GM19239 (cell line): Measurements from ENCODE around the gene HMCES.
A peak's percentile ranks its signal among the peaks of the same experiment; 100 is the strongest.

Experiments
- DNase-seq: peaks from one replicate; pipeline ENCODE4 v3.0.0; 2011; ENCODE audit warnings: low spot score; ENCODE audit not compliant: insufficient read length
- FAIRE-seq: peaks from 2 replicates; lab custom pipeline; 2011; peaks lifted over from hg19 to GRCh38; lab: Jason Lieb, UNC

Gene HMCES

DNA sequence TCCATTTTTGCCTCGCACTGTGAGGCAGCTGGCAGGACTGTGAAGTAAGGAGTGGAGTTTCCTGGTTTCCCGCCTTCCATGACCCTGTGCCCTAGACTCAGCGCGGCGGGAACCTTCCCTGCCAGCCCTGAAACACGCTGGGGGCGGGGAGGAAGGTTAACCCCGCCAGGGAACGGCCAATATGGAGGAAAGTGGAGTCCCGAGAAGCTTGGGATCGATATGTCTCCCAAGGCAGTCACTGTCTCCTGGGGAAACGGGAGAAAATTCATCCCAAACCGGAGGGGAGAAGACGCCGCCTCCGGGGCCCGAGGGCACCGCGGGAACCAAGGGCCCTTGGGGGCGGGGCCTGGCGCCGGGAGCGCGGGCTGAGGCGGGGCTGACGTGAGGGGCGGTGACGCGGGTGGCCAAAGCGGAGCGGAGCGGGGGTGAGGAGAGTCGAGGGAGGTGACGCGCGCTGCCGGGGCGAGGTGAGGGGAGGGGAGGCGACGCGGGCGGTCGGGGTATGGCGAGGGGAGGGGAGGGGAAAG is at the start of gene HMCES:
Gene HMCES, plus strand, starts transcription at position 432 of the 527 bp plus-strand sequence. CDS start 863 bp downstream, outside the sequence.
- peak; percentile 51 for DNase-seq
- no peak for FAIRE-seq

DNA sequence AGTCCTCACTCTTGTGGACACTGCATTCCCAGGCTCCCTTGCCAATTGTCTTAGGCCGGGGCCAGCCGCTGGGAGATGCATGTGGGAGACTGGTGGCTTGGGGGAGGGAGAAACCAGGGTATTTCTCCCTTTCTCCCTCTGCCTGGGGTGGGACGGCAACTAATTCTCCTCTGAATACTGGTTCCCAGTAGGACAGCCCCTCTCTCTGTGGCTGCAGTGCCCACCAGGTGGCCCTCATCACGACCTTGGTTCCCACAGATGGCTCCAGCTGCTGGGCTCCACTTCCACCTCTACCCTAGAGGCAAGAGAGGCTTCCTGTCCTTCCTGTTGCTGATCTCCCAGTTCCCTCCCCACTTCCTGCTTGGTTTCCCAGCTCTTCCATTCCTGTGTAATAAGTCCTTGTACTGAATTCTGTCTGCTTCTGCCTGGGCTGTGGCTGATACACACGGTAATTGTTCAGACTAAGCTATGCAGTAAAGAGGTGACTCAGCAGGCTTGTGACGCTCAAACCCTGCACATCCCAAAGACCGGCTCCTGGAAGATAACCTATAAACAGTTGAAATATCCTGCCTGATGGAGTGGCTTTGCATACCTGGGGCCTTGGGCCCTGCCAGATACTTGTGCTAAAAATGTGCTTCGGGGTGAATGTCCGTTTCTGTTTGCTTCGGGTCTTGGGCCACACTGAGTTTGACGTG is 49.6 kb upstream of the HMCES start:
- FAIRE-seq (no peak), DNase-seq (no peak)

DNA sequence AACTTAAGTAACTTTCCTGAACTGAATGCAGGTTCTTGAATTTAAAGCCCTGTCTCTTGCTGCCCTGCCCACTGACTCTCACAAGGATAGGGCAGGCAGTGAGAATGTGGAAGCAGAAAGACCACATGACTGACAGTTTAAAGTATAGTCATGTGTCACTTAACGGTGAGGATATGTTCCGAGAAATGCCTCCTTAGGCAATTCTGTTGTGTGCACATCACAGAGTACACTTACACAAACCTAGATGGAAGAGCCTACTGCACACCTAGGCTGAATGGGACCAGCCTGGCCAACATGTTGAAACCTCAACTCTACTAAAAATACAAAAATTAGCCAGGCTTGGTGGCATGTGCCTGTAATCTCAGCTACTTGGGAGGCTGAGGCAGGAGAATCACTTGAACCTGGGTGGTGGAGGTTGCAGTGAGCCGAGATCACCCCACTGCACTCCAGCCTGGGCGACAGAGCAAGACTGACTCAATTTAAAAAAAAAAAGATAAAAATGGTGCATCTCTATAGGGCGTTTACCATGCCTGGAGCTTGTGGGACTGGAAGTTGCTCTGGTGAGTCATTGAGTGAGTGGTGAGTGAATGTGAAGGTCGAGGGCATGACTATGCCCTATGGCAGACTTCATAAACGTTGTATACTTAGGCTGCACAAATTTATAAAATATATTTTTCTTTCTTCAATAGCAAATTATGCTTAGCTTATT is 48.2 kb upstream of the HMCES start:
- FAIRE-seq, result no peak

DNA sequence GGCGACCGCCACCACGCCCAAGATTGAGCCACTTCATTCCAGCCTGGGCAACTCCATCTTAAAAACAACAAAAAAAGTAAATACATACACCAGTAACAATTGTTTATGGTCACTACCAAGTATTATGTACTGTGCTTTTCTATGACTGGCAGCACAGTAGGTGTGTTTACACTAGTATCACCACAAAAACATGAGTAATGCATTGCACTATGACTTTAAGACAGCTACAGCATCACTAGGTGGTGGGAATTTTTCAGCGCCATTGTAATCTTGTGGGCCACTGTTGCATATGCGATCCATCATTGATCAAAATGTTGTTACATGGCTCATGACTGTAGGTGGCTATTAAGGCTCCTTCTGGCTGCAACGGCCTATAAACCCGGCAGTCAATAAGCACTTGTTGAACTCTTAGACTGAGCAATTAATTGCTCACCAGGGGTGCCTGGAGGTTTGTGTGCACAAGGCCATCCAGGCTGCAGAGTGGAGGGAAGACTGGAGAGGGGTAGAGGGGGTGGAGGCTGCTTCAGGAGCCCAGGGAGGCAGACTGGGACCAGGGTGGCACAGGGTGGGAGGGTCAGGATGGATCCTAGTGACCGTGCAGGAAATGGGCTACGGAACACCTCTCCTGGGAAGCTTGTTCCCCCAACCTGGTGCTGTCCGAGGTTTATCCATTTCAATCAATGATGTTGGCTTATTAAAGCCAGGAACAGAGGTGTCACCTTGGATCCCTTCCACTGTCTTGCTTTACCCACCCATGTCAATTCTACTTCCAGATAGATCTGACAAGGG is 47.1 kb upstream of the HMCES start:
- no peak for FAIRE-seq
- DNase-seq, result no peak

More for the DNA sequence above, 48.2 kb upstream of the HMCES start:
- DNase-seq, result no peak

DNA sequence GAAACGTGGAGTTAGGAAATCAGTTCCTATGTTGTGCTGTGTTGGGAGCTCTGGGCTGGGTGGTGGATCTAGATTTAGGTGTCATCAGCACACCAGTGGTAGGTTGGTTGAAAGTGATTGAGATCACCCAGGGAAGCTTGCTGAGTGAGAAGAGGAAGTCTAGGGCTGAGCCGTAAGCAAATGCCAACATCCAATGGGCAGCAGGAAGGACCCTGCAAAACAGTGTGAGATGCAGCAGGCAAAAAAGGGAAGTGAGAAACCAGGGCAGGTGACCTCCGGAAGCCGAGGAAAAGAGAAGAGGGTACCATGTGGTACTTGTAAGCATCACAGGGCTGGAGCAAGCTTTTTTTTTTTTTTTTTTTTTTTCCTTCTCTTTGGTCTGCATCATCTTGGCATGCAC is 45.1 kb upstream of the HMCES start:
- DNase-seq, result peak; percentile 79
- peak; percentile 57 for FAIRE-seq

- no peak for DNase-seq
- FAIRE-seq, result no peak
These were observed 44.2 kb upstream of the HMCES start for GRCh38 chr3:129234441-129234840.

DNA sequence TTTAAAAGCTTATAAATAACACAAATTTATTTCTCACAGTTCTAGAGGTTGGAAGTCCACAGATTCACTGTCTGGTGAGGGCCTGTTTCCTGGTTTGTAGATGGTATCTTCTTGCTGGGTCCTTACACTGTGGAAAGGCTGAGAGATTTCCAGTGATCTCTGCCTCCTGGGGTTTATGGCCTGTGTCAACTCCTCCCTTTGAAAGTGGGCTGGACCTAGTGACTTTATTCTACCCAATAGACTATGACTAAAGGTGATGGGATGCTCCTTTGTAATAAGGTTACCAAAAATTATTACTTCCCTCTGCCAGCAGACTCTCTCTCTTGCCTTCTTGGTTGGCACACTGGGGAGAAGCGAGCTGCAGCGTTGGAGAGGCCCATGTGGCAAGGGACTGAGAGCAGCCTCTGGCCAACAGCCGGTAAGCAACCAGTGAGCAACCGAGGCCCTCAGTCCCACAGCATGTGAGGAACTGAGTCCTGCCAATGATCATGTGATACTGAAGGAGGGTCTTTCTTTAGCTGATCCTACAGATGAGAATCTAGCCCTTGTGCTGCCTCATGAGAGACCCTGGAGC is 43.2 kb upstream of the HMCES start:
- FAIRE-seq, result no peak

GRCh38 chr3:129238945-129239705 is 39.5 kb upstream of the HMCES start:
- no peak for FAIRE-seq
- no peak for DNase-seq

More for the DNA sequence above, 43.2 kb upstream of the HMCES start:
- no peak for DNase-seq

DNA sequence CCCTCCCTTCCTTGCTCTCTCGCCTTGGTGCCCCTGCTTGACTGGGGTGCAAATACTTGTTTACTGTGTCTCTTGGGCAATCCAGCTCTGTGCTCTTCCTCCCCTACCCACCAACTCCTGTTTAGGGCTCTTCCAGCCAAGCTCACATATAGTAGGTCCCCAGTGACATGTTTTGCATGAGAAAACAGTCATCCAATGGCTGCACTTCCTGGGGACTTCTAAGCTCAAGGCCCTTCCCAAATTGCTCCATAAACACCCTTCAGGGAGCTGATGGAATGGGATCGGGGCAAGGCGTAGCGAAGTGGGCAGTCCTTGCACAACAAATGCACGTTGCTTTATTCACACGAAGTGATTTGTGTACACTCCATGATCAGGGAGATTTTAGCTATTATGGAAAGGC is 38.7 kb upstream of the HMCES start:
- DNase-seq (no peak), FAIRE-seq (no peak)

DNA sequence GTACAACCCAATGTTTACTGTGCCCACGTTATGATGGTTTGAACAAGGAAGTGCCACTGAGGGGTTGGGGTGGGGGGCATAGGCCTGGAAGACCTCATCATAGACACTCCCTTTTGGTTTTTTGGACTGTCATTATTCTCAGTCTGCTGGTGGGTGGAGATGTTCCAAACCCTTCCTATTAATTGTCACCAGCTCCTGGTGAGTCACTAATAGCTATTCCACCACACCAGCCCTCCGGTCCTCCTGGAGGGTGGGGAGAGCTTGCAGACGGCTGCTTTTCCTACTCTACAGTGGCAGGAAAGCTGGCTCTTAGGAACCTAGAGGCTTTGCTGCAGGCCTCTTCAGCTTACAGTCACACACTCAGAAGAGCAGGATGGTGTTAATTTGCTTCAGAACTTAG is 38.2 kb upstream of the HMCES start:
- FAIRE-seq (no peak), DNase-seq (no peak)

GRCh38 chr3:129245141-129245540 is 33.5 kb upstream of the HMCES start:
- DNase-seq, result no peak
- FAIRE-seq, result no peak

GRCh38 chr3:129245641-129246306 is 32.9 kb upstream of the HMCES start:
- peak; percentile 83 for DNase-seq
- FAIRE-seq, result peak; percentile 66

- no peak for FAIRE-seq
- no peak for DNase-seq
These were observed 32.0 kb upstream of the HMCES start for GRCh38 chr3:129246636-129247035.

GRCh38 chr3:129248286-129248979 is 30.2 kb upstream of the HMCES start:
- DNase-seq (no peak), FAIRE-seq (no peak)

DNA sequence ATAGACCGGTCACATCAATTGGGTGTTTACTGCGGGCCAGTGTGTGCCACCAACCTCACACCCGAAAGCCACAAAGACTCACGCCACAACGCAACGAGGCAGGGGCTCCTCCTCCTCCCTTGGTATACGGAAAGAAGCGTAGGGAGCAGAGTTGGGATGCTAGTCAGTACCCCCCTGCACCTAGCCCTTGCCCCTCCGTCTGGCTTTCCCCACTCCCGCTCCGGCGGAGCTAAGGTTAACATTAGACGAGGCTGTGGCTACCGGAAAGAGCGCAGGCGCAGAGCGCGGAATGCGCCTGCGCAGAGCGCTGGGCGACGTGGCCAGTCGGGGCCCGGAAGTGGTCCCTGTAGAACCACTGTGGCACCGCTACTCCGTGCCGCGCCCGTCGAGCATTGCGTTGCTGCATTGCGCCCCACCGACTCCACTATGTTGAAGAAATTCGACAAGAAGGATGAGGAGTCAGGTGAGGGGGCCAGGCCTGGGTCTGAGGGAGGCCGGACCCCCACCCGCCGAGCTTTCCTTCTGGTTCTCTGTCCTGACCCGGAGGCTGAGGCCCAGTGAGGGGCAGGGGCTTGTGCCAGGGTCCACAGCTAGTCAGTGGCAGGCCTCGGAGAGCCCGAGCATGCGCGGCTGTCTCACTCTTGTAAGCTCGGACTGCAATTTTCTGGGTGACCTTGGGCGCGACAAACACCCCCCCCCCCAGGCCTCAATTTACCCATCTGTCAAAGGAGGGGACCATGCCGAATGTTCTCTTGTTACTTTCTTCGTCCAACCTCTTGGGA is 29.2 kb upstream of the HMCES start, which contains the start of gene COPG1:
Gene COPG1, plus strand, starts transcription at position 323 of the 782 bp plus-strand sequence. Its CDS starts 104 bp downstream, at position 427.
- FAIRE-seq (peak; percentile 94), DNase-seq (peak; percentile 94)

DNA sequence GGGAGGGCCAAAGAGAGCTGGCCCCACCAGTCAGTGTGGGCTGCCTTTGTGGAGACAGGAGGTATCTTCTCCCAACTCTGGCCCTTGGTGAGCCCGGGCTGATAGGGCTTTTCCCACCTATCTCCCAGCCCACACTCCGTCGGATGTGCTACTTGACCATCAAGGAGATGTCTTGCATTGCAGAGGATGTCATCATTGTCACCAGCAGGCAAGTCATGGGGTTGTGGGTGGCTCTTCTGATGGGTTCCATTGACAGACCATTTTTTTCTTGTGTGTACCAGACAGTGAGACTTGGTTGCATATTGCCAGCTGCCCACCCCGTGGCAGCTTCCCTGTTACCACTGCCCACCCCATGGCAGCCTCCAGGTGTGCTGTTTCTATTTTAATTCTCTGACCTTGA is 25.9 kb upstream of the HMCES start:
- no peak for FAIRE-seq
- DNase-seq, result no peak

DNA sequence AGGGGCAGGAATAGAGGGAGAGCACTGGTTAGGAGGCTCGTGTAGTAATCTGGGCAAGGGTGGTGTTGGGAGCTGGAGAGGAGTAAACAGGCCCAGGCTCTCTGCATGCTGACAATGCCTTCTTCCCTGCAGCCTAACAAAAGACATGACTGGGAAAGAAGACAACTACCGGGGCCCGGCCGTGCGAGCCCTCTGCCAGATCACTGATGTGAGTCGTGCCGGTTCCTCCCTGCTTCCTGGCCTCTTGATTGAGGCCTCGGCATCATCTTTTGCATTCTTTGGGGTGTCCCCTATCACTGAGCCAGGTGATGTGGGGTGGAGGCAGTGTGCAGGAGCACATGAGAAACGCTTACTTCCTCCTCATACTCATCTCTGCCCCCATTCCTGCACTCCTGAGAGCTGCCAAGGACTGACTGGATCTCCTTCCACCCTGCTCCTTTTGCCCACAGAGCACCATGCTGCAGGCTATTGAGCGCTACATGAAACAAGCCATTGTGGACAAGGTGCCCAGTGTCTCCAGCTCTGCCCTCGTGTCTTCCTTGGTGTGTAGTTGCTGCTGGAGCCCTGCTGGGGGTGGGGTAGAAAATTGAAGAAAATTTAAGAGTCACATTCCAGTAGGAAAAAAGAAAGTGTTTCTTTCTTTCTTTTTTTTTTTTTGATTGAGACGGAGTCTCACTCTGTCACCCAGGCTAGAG is 24.0 kb upstream of the HMCES start:
- DNase-seq (no peak), FAIRE-seq (no peak)
